HG03280 (cell line): ENCODE data around the gene NUS1.
"Not testable (repeated sequence)": the region's sequence is repeated elsewhere in the genome, so short reads cannot be mapped to it uniquely, and the experiment has no call there.

ENCODE experiments used
- ATAC-seq: cut with Tn5 transposase; IDR thresholded peaks from one replicate; pipeline ENCODE4 v1.9.1; 2021; ENCODE audit warnings: mild to moderate bottlenecking, moderate library complexity; ENCODE audit not compliant: unreplicated experiment

The NUS1 gene

DNA sequence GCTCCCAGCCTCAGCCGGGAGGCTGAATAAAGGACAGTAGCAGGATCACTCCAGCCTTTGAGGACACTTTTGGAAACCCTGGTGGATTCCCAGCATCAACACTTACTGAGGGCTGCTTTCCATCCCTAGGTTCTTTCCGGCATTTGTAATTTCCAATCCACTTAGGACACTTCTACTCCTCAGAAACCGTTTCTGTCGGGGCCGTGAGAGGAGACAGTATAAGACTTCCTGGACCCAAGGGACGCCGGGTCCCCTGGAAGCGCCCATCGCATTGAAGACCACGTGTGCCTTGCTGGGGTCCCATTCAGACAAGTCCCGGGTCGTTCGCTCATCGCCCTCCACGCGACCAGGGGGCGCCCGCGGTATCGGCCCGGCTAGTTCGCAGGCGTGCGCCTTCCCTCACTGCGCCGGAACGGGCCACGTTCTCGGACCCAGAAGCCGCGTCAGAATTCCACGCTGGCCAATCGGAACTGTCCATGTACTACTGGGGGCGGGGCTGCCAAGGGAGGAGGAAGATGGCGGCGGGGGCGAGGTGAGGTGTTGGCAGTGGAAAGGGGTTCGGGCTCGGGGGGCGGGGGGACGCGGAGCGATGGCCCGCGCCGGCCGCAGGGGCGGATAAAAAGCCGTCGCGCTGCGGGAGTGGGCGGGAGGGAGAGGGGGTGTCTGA is at the start of gene NUS1:
Gene NUS1, plus strand, starts transcription at position 479 of the 667 bp plus-strand sequence. CDS start 202 bp downstream, outside the sequence.
- ATAC-seq = peak; percentile 97

DNA sequence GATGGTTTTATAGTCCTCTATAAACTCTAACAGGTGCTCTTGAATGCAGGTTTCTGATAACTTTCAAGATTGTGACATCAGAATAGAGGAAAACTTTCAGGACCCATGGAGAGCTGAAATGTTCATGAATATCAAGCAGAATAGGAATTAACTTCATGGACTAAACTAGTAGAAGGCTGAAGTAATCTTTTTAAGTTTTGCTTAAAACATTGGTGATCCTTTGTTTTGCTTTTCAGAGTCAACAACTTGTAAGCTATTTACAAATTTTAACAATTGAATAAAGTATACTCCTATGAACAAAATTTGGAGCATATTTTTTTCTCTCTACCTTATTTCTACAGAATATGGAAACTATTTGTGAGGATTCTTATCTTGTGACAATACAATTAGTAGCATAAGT is 47.7 kb upstream of the NUS1 start:
- no peak for ATAC-seq

DNA sequence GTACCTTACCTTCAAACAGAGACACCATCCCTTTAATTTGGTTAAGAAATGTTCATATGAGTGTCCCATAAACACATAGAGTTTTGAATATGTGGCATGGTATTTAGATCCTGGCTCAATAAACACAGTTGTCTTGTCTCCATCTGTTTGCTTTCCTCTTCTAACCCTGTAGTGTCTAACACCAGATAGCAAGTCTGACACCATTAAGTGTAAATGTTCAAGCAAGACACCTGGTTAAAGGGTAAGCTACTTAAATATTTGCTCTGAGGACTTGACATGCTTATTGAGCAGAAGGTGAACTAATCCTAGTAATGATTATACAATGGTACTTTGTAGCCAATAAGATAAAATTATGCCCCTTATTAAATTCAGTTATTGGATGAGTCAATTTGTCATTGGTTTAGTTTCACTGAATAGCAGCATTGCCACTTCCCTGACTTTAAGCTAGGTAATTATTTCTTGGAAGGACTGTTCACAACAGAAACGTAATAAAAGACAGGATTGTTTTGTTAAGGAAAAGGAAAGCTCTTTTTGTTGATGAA is 46.1 kb upstream of the NUS1 start:
- ATAC-seq = no peak

DNA sequence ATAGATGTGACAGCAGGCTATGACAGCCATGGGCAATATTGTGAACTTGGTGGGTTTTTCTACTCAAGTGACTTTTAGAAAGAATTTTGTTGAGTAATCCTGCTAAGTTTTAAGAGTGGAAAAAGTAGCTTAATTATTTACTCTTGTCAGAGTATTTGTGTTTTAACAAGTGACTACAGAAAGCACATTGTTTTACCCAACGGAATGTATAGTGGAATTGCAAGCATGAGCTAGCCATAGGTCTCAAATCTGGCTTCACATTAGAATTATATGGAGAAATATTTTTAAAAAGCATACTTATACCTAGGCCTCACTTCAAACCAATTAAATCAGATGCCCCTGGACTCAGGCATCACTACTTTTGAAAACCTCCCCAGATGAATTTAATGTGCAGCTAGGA is 37.5 kb upstream of the NUS1 start:
- ATAC-seq = no peak

DNA sequence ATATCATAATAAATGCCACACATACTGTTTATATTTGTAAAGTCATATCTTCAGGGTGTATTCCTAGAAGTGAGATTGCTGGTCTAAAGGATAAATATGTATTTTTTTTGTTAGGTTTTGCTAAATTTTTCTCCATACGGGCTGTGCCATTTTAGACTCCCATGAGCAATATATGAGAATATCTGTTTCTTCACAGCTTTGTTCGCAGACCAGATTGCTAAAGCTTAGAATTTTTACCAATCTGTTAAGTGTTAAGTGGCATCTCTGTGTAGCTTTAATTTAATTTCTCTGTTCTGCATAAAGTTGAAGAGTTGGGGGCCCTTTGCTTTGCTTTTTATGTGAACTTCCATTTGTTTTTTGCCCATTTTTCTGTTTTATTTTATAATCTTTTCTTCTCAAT is 32.3 kb upstream of the NUS1 start:
- no peak for ATAC-seq

DNA sequence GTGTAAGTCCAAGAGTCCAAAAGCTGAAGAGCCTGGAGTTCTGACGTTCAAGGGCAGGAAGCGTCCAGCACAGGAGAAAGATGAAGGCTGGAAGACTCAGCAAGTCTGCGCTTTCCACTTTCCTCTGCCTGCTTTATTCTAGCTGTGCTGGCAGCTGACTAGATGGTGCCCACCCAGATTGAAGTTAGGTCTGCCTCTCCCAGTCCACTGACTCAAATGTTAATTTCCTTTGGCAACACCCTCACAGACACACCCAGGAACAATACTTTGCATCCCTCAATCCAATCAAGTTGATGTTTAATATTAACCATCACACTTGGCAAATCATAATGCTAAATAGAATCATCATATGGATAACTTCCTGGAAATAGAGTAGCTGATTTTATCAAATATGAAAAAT is 23.3 kb upstream of the NUS1 start:
- ATAC-seq = not testable (repeated sequence)

DNA sequence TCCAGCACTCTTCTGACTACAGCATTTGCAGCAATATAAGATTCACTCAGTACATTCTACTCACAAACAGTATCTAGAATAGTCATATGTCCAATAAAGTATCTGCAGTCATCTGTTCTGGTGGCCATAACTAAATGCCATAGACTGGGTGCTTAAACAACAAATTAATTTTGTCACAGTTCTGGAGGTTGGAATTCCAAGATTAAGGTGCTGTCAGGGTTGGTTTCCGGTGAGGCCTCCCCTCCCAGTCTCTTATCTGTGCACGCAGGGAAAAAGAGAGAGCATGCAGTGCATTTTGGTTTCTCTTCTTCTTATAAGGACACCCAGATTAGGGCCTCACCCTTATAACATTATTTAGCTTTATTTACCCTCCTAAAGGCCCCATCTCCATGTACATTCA is 21.3 kb upstream of the NUS1 start:
- ATAC-seq = no peak

DNA sequence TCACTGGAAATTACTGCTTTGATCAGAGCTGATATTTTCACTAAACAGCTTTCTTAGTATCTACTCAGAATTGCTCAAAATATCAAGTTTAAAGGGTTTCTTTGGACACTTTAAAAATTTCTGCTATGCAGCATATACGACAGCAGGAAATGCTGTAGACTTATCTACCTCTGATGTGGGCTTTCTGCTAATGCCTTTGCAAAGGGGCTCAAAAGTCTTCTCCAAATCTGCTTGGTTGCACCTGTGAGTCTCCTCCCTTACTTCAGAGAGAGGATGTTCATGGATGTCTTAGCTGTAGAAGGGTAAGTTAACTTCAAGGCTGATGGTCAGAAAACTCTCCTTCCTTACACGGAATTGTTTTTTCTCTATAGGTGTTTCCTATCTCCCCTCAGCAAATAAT is 19.9 kb upstream of the NUS1 start:
- ATAC-seq = no peak

DNA sequence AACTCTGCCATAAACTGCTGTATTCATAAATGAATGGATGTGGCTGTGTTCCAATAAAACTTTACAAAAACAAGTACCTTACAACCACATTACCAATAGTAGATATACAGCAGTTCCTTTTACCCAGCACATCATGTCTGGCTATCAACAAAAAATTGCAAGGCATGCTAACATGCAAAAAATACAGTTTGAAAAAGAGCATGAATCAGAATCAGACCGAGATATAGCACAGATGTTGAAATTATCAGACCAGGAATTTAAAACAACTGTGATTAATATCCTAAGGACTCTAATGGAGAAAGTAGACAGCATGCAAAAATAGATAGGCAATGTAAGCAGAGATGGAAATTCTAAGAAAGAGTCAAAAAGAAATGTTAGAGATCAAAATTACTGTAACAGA is 8.4 kb upstream of the NUS1 start:
- no peak for ATAC-seq

DNA sequence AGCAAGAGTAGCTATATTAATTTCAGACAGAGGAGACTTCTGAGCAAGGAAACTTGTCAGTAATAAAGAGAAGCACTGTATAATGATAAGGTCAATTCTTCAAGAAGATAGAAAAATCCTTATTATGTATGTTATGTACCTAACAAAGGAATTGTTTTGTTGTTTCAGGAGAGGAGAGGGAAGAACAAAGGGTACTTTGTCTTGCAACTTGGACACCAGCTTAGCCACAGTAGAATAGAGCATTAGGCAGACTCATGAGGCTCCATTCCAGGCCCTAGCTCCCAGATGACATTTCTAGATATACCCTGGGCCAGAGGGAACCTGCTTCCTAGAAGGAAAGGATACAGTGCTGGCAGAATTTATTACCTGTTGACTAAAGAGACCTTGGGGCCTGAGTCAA is 6.5 kb upstream of the NUS1 start:
- no peak for ATAC-seq

DNA sequence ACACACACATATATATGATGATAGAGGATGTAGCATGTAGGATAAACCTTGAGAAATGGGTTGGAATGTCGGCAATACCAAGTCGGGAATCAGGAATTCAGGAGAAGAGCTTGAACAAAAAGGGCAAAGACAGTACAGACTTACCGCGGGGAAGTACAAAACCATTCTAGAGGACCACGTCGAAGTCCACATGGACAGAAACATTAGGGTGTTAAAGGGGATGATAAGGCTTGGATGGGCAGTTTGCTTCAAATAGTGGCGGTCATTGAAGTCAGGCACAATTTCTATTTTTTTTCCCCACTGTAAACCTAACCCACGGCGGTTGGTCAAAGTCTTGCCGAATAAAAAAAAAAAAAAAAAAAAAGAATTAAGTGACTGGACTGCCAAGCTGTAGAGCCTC is 766 bp upstream of the NUS1 start:
- ATAC-seq = no peak

DNA sequence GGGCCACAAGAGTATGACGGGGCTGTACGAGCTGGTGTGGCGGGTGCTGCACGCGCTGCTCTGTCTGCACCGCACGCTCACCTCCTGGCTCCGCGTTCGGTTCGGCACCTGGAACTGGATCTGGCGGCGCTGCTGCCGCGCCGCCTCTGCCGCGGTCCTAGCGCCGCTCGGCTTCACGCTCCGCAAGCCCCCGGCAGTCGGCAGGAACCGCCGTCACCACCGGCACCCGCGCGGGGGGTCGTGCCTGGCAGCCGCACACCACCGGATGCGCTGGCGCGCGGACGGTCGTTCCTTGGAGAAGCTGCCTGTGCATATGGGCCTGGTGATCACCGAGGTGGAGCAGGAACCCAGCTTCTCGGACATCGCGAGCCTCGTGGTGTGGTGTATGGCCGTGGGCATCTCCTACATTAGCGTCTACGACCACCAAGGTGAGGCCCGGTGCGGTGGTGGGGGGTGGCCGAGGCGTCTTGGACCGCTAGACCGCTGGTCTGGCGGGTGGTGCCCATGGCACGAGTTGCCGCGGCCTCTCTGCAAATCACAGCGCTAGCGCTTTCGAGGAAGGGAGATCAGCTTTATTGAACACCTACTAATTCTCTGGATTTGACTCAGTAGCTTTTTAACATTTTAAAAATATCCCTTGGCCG is 511 bp downstream of the NUS1 start:
- peak; percentile 27 for ATAC-seq

DNA sequence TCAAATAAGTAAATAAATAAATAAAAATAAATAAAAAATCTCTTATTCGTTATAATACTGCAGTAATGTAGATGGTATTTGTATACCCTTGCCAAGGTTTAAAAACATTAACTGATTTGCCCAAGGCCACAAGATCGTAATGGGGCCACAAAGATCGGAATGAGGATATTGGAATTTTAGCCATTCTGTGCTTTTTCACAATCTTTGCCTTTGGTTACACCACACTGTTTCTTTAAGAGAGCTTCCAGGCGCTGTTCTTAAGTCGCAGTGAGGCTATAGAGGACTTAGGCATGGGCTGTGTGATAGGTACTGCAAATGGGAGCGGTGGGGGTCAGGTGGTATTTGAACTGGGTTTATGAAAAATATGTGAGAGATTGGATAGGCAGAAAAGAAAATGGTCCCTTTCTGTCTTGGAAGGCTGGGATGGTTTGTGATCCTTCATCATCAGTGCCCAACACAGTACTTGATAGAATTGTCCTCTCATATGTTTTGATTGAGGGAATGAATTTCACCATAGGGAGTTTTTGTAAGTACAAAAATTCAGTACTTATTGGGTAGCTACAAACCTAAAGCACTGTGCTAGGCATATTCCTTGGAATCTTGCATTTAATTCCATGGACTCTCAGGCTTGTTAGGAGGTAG is 1.4 kb downstream of the NUS1 start:
- no peak for ATAC-seq

DNA sequence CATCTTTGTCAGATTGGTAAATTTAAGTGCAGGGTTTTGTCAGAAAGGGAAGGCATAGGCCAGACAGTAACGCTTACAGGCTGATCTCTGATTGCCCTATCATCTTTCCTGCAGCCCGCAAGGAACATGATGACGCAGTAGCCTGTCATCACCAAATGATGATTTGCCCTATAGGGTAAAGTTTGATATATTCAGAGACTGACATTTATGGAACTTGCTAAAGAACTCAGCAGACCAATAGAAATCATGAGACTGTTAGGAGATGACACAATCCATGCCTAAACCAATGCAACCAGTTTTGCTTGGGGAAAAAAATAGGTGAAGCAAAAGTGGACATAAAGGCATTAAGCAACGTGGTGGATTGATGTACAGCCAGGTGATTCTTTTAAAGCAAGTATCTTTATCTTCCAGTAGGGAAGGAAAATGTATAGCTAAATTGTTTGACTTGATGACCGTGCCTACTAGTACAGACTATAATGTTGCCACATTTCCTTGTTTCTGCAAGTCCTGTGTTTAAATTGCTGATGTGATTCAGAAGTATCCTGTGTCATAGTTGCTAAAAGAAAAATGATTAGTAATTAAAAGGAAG is 2.4 kb downstream of the NUS1 start:
- ATAC-seq = no peak

DNA sequence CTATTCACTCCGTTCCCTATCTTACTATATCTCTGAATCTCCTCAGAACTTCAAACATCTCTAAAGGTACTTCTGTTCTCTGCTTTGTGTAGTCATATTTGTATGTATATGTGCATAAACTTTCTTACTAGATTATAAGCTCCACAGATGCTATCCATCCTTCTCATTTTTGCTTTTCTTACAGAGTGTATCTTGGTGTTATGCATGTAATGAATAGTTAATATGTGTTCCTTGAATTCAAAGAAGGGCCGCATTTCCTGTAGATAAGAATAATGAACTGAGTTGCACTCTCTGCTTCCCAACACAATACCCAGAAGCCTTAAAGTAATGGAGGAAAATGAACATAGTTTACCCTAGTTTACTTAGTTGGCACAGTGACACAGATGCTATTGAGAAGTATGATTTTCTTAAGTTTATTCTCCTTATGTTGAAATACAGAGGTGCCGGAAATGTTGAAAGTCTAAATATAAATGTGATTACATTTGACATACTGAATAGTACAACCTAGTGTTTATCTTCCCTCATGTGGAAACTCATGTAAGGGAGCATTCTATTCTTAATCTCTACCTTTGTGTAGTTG is 6.0 kb downstream of the NUS1 start:
- no peak for ATAC-seq

DNA sequence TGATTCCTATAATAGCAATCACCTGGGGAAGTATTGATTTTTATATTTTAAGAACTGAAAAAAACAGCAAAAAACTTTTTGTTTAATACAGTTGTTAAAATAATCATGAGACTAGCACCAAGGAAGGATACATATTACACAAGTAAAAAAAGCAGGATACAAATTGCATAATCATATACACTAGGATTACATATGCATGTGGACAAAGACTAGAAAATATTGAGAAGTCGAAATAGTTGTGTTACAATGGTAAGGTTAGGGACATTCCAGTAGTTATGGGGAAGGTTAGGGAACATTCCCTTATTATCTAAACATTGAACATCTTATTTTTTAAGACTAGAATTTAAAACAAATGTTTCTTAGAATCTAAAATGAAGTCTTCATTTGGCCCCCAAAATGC is 9.5 kb downstream of the NUS1 start:
- no peak for ATAC-seq

DNA sequence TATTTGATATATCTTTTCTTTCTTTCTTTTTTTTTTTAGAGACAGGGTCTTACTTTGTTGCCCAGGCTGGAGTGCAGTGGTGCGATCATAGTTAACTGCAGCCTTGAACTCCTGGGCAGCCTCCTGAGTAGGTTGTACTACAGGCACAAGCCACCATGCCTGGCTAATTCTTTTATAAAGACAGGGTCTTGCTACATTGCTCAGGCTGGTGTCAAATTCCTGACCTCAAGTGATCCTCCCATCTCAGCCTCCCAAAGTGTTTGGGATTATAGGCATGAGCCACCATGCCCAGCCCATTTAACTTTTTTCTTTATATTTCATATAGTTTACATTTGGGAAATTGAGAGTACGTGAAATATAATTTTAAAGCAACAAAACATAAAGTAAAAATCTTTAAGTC is 10.1 kb downstream of the NUS1 start:
- ATAC-seq = no peak

DNA sequence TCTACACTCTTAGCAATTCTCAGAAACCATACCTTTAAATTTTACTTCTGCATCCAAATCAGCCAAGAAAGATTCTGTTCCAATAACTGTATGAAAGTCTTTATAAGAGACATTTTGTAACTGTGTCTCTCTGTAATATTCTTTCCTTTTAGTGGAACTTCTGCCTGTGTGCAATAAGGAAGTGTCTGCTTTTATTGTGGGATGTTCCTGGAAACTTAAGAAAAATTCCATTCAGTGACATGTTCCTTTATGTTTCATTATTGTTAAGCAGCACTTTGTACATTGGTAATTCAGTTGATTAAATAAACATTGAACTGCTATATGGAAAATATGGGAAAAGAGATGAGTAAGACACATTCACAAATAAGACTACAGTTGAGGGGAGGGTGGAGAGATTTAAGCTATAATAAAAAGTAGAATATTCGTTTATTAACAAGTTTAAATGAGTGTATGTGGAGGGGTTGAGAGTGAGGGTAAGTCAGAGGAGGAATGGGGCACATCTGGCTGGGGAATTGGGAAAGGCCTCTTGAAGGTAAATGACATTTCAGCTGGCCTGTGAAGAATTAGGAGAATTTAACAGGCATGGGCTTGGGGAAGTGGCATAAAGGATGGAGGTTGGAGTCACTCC is 11.9 kb downstream of the NUS1 start:
- ATAC-seq = no peak

DNA sequence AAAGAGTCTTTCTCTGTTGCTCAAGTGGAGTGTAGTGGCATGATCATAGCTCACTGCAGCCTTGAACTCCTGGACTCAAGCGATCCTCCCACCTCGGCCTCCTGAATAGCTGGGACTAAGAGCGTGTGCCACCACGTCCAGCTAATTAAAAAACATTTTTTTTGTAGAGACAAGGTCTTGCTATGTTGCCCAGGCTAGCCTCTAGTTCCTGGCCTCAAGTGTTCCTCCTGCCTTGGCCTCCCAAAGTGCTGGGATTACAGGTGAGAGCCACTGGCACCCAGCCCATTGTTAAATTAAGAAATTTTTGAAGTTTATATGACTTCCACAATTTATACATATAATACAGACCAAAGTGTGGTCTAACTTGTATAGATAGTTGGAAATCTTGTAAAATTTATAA is 14.3 kb downstream of the NUS1 start:
- not testable (repeated sequence) for ATAC-seq

DNA sequence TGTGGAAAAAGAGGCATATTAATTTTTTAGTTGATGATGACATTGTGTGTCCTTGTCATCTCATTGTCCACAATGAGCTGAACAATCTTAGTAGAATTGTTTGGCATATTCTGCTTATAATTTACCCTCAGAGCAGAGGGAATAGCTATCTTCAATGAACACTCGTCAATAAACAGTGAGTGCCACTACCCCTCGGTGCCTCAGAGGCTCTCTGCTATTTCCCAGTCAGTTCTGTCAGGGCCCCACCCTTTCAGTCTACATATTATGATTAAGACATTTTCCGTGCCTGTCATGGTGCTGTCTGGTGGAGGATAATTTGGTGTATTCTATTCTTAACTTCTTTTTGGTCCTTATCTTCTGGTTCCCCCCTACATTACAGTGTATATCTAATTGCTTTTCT is 31.2 kb downstream of the NUS1 start:
- no peak for ATAC-seq

DNA sequence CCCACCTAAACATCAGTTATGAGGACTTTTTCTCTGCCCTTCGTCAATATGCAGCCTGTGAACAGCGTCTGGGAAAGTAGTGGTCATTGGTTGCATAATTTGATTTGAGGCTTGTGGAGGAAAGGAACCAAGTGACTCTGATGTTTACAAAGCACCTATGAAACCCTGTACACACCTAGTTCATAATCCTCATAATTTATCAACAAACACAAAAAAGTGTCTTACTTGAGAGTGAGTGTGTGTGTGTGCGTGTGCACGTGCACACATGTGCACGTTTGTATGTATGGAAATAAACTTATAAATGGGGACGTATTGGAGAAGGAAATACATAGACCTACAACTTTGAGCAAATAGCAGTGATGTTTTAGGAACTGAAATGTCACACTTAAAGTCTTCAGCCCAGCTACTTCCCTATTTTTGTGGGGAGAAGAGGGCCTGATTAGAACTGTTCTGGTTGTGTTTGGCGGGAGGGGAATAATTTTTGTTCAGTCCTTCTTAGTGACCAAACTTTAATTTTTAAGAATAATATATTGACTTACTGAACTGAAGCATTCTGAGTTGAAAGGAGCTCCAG is 31.8 kb downstream of the NUS1 start:
- ATAC-seq = not testable (repeated sequence)
